ENCODE data around the gene CFAP161.

DNA sequence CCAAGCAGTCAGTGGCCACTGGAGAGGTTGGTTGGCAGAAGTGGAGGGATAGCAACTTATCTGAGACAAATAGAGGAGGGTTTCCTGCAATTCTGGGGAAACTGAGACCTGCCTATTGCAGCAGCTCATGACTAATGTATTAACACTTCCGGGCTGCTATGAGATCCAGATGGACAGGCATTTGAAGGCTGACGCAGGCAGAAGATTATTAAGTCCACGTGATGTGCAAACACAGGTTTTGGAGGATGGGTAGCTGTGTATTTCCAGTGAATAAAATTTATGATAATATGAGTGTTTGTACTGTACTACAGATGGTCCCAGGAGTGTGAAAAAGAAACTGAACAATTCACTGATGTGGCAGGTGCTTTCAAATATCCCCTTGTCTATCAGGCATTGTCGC lies 28.5 kb upstream of the CFAP161 start:
- TF ChIP-seq POLR2A (IDR thresholded peaks at IDR 0.05), result no peak
- TF ChIP-seq, protein P1, sequence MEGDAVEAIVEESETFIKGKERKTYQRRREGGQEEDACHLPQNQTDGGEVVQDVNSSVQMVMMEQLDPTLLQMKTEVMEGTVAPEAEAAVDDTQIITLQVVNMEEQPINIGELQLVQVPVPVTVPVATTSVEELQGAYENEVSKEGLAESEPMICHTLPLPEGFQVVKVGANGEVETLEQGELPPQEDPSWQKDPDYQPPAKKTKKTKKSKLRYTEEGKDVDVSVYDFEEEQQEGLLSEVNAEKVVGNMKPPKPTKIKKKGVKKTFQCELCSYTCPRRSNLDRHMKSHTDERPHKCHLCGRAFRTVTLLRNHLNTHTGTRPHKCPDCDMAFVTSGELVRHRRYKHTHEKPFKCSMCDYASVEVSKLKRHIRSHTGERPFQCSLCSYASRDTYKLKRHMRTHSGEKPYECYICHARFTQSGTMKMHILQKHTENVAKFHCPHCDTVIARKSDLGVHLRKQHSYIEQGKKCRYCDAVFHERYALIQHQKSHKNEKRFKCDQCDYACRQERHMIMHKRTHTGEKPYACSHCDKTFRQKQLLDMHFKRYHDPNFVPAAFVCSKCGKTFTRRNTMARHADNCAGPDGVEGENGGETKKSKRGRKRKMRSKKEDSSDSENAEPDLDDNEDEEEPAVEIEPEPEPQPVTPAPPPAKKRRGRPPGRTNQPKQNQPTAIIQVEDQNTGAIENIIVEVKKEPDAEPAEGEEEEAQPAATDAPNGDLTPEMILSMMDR (IDR thresholded peaks at IDR 0.05), result no peak
